Heart left ventricle (tissue), 16 donors: Measurements from ENCODE around the gene CALML4. TPM values are rescaled to one million over a fixed set of nuclear protein-coding genes. Genes with fewer than 3 reads are reported as not detected.
"Not testable (repeated sequence)": the region's sequence is repeated elsewhere in the genome, so short reads cannot be mapped to it uniquely, and the experiment has no call there.

Source experiments
- ATAC-seq, 4 donors: fragments of 200-7000 bp; cut with Tn5 transposase; one replicate each; pipeline ENCODE4 v1.9.1; 2020 to 2022; ENCODE audit warnings: moderate library complexity in 4 of 4, mild to moderate bottlenecking in 3 of 4, moderate number of reproducible peaks in 1 of 4
- DNase-seq, 5 donors: peaks; one replicate each; pipeline ENCODE4 v3.0.0-alpha.2; 2020
- H3K27ac ChIP-seq, 12 donors: fragments of 200-600 bp; sonication (generic) in 4 of 12; one replicate each; pipeline versions ENCODE4 v1.5.0 to v1.8.0; 2016 to 2022; ENCODE audit warnings: mild to moderate bottlenecking in 2 of 12
- H3K27me3 ChIP-seq, 9 donors: fragments of 200-600 bp; sonication (generic) in 2 of 9; one replicate each; pipeline versions ENCODE4 v1.5.1 to v1.8.0; 2016 to 2022; ENCODE audit warnings: mild to moderate bottlenecking in 3 of 9
- H3K36me3 ChIP-seq, 9 donors: fragments of 200-600 bp; sonication (generic) in 2 of 9; one replicate each; pipeline versions ENCODE4 v1.5.0 to v1.8.0; 2018 to 2022; ENCODE audit warnings: mild to moderate bottlenecking in 2 of 9
- H3K4me1 ChIP-seq, 12 donors: fragments of 200-600 bp; sonication (generic) in 4 of 12; one replicate each; pipeline versions ENCODE4 v1.5.0 to v1.8.0; 2016 to 2022; ENCODE audit warnings: mild to moderate bottlenecking in 3 of 12
- H3K4me3 ChIP-seq, 12 donors: fragments of 200-600 bp; sonication (generic) in 4 of 12; one replicate each; pipeline versions ENCODE4 v1.5.0 to v1.8.0; 2017 to 2022; ENCODE audit warnings: mild to moderate bottlenecking in 9 of 12, moderate library complexity in 4 of 12
- H3K9me3 ChIP-seq, 12 donors: fragments of 200-600 bp; sonication (generic) in 4 of 12; one replicate each; pipeline versions ENCODE4 v1.5.0 to v1.8.0; 2016 to 2022; ENCODE audit warnings: mild to moderate bottlenecking in 1 of 12
- POLR2A ChIP-seq, 2 donors: fragments of 450-650 bp; IDR thresholded peaks; one replicate each; pipeline ENCODE4 v1.6.1; 2017; ENCODE audit warnings: antibody characterized with exemption in 2 of 2, mild to moderate bottlenecking in 2 of 2, moderate library complexity in 2 of 2
- WGBS, 4 donors: extraction: QIAGEN DNeasy Blood & Tissue Kit in 2 of 4; methylation state at CpG; one replicate each; pipeline versions ENCODE4 v1.1.5 to v1.1.7; 2013 to 2018; 5-methylcytosine and 5-hydroxymethylcytosine counted together
- intact Hi-C, 10 donors: fragments of 100-400 bp; cut with DNase I; formaldehyde crosslinking; loops; one replicate each; pipeline versions ENCODE4 v1.11.1 to v1.14.2; 2022
- polyA plus RNA-seq, 2 donors: library from polyadenylated mRNA; stranded (reverse); fragments of 200-250 nt; gene quantifications; one replicate each; pipeline ENCODE4 v1.2.3, GENCODE V29; 2013
- total RNA-seq, 9 donors: library from RNA; depleted of rRNA in 2 of 9; stranded (reverse); fragments of >200 nt in 2 of 9; fragmentation: NEBNext Ultra II Directional in 3 of 9; extraction: Animal tissue kit (Norgen Biotek cat#: 25700) in 3 of 9; gene quantifications; one replicate each; pipeline versions ENCODE4 v1.1.0 to v1.2.4, GENCODE V29; 2016 to 2023
- TF ChIP-seq, protein P1 (sequence below), 12 donors: fragments of 200-600 bp; sonication (generic) in 4 of 12; IDR thresholded peaks; one replicate each; pipeline versions ENCODE4 v1.5.0 to v1.8.0; 2018 to 2022; ENCODE audit warnings: antibody characterized with exemption in 12 of 12, mild to moderate bottlenecking in 5 of 12
- donor health status: ischemic (EF 13 %, LVEDD 7.1; RV severe dilation, severe dysfunction).
- donor health status: healthy with polysubstance abuse.
- donor health status: DM: no; HTN: yes; CAD: no.
- donor health status: DM: no; HTN: no; CAD: no.
- donor health status: ischemic (EF 25% LVEDD 6.9; RV normal size, moderate dysfunction).
- donor health status: ischemic (EF 25% LVEDD 5.7; RV mildly dilated, moderate dysfunction).
- donor health status: healthy.
- donor health status: DM: yes; HTN: yes; CAD: no.
- donor health status: ischemic (EF 35%, LVEDD 5.7; RV mildly dilated, moderate dysfunction).
- donor health status: nonischemic (EF 11% LVEDD 7.7; RV severe dilation, severe dysfunction).
- donor health status: DM: yes; HTN: yes; CAD: no.
- donor health status: PGD.
- donor health status: ischemic (EF 29% LVEDD 5.4; RV normal size, mild dysfunction).
- donor health status: nonischemic (EF 23%, LVEDD 6.1; RV moderate dilation, normal function).

Gene CALML4
- total and polyA plus RNA-seq, 11 donors, result 0.21 to 6.6 (median 1.5) TPM

DNA sequence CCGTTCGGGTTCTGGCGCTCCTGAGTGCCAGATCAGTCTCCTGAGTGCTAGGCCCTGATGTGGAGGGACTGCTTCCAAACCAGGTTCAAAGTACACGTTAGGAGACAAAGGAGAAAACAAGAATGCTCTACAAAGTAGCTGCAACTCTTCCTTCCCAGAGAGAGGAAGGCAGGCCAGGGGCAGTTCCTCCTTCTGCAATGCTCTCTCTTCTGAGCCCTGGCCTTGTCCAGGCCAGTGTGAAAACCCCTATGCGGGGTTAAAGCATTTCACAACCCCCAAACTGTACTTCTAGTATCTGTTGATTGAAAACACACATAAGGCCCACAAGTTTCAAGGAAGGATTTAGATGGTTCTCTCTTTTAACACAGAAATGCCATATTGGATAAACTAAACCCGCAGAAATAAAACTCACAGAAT lies 9.7 kb upstream of the CALML4 start:
- TF ChIP-seq, protein P1, sequence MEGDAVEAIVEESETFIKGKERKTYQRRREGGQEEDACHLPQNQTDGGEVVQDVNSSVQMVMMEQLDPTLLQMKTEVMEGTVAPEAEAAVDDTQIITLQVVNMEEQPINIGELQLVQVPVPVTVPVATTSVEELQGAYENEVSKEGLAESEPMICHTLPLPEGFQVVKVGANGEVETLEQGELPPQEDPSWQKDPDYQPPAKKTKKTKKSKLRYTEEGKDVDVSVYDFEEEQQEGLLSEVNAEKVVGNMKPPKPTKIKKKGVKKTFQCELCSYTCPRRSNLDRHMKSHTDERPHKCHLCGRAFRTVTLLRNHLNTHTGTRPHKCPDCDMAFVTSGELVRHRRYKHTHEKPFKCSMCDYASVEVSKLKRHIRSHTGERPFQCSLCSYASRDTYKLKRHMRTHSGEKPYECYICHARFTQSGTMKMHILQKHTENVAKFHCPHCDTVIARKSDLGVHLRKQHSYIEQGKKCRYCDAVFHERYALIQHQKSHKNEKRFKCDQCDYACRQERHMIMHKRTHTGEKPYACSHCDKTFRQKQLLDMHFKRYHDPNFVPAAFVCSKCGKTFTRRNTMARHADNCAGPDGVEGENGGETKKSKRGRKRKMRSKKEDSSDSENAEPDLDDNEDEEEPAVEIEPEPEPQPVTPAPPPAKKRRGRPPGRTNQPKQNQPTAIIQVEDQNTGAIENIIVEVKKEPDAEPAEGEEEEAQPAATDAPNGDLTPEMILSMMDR (IDR thresholded peaks at IDR 0.05), result no peak
- TF ChIP-seq POLR2A (IDR thresholded peaks at IDR 0.05), result no peak
- no peak for ATAC-seq
- intact Hi-C loops, result loop anchor here in 4 of 10 donors (5.0 kb wide), 1 partner anchor 353 kb away; no protein-coding TSS in a partner anchor
- DNase-seq, result peak in 1 of 5 donors; percentile 17
- H3K4me1 ChIP-seq, result peaks cover 0 to 51% (median 6%) of the 10 kb centered on the region in 12 donors
- H3K27me3 ChIP-seq, result no peaks in the 10 kb centered on the region
- H3K4me3 ChIP-seq, result no peak overlapping the region
- no peaks in the 10 kb centered on the region for H3K9me3 ChIP-seq
- H3K27ac ChIP-seq, result peak overlapping the region in 1 of 12 donors; percentile 60
- WGBS, 4 donors, result 78 to 89% (median 83%) methylated on average over 6 of the region's 6 CpGs
- peaks cover 0 to 14% (median 0%) of the 10 kb centered on the region in 9 donors for H3K36me3 ChIP-seq

DNA sequence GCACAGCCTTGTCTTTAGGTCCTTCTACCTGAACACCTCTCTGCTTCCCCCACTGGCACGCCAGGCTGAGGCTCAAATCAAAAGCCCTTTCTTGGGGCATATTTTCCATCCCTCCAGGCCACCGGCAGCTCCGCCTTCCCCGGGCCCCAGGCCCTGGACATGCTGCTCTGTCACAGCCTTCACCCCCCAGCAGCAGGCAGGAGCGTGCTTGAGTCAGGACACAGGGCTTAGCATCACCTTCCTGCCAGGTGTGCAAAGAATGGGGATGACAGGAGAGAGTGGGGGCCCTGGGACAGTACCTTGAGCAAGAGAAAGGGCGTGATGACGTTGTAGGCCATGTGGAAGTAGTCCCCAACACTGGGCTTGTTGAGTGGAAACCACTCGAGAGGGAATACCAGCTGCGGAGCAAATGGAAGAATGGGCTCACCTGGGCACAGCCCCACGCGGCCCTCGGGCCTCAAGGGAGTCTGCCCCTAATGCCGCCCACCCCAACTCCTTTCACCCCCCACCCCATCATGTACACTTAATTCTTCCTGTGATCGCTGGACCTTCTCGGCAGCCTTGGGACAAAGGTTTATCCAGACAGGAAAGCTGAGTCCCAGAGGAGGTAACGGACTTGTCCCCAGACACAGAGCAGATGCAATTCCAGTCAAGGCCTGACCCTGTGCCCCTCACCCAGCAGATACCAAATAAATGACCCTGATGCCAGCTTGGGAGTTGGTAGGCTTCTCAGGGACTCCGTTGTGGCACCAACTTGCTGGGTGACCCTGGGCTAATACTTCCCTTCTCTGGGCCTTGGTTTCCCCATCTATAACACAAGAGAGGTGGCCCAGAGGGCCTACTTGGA lies 9.1 kb upstream of the CALML4 start:
- ATAC-seq (no peak), DNase-seq (peak in 2 of 5 donors; percentile 4 to 9)
- H3K36me3 ChIP-seq, result peaks cover 0 to 14% (median 0%) of the 10 kb centered on the region in 9 donors
- no peaks in the 10 kb centered on the region for H3K9me3 ChIP-seq
- H3K27ac ChIP-seq, result peak overlapping the region in 1 of 12 donors; percentile 60
- intact Hi-C loops, result loop anchor here in 4 of 10 donors (5.0 kb wide), 1 partner anchor 352 kb away; no protein-coding TSS in a partner anchor
- TF ChIP-seq POLR2A (IDR thresholded peaks at IDR 0.05), result no peak
- TF ChIP-seq, protein P1 (IDR thresholded peaks at IDR 0.05), result no peak
- peaks cover 0 to 51% (median 6%) of the 10 kb centered on the region in 12 donors for H3K4me1 ChIP-seq
- no peaks in the 10 kb centered on the region for H3K27me3 ChIP-seq
- 90 to 93% (median 93%) methylated on average over 17 of the region's 17 CpGs for WGBS, 4 donors
- no peak overlapping the region for H3K4me3 ChIP-seq

DNA sequence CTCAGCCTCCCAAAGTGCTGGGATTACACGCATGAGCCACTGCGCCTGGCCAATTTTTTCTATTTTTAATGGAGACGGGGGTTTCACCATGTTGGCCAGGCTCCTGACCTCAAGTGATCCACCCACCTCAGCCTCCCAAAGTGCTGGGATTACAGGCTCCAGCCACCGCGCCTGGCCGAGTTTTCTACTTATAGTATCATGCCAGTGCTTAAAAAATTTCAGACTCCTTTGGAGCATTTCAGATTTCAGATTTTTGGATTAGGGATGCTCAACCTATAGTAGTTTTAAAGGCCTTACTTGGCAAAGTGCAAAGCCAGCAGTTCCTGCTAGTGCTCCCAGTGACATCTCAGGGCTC lies 8.3 kb upstream of the CALML4 start:
- H3K4me3 ChIP-seq, H3K9me3 ChIP-seq, H3K27me3 ChIP-seq, ATAC-seq, H3K27ac ChIP-seq: not testable (repeated sequence)
- intact Hi-C loops, result loop anchor here in 4 of 10 donors (5.0 kb wide), 1 partner anchor 351 kb away; no protein-coding TSS in a partner anchor
- peak in 3 of 5 donors; percentile 4 to 7 (median 6) for DNase-seq
- Histone ChIP-seq H3K36me3 (peaks cover 0 to 13% (median 0%) of the 10 kb centered on the region in 9 donors), H3K4me1 (peaks cover 0 to 56% (median 7%) of the 10 kb centered on the region in 12 donors)
- WGBS, 4 donors, result 93 to 97% (median 94%) methylated on average over 6 of the region's 6 CpGs

DNA sequence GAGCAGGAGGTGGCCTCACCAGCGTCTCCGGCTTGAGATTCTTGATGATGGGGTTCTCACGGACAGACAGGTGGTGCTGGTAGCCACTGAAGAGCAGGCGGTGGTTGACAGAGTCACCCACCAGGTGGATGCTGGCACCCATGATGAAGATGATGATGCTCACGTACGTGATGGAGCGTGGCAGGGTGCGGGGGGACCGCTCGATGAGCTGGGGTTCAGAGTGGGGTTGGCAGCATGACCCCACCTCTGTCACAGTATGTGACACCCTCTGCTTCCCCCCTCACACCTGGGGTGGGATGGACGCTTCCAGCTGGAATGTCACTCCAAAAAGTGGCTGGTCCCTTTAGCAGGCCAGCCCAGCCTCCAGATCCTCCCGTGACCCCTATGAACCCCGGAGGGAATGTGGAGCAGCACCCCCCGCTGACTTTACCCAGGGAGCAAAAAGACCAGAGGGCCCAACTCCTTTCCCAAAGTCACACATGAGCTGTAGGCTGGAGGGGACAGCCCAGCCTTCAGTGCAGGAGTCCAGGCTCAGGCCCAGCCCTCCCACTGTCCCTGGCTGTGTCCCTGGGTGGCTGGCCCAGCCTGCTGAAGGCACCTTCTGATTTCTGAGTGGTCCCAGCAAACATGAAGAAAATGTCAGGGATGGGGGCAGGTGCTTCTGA lies 6.7 kb upstream of the CALML4 start:
- DNase-seq (peak in 3 of 5 donors; percentile 12 to 22 (median 14)), ATAC-seq (no peak)
- H3K27ac ChIP-seq, result no peak overlapping the region
- 95 to 98% (median 96%) methylated on average over 11 to 14 of the region's 14 CpGs for WGBS, 4 donors
- no peak for TF ChIP-seq POLR2A (IDR thresholded peaks at IDR 0.05)
- TF ChIP-seq, protein P1 (IDR thresholded peaks at IDR 0.05), result no peak
- no peaks in the 10 kb centered on the region for H3K9me3 ChIP-seq
- H3K36me3 ChIP-seq, result peaks cover 0 to 9% (median 0%) of the 10 kb centered on the region in 9 donors
- no peak overlapping the region for H3K4me3 ChIP-seq
- intact Hi-C loops, result loop anchor here in 7 of 10 donors (2.0 to 5.0 kb wide), 2 partner anchors 349 kb away; no protein-coding TSS in a partner anchor
- peaks cover 0 to 52% (median 7%) of the 10 kb centered on the region in 12 donors for H3K4me1 ChIP-seq
- no peaks in the 10 kb centered on the region for H3K27me3 ChIP-seq
